Activated T-helper 2 cell treated with anti-CD3 and anti-CD28 coated beads, Interferon-gamma antibody, Interleukin-2, Interleukin-4, amounts not matched to agents 10 μg/mL and 5 μg/mL and 100 μg/mL, durations not matched to agents 14 hours and 24 hours and 36 hours (primary cell): Measurements from ENCODE around the gene NSUN3. TPM values are rescaled to one million over a fixed set of nuclear protein-coding genes. Genes with fewer than 3 reads are reported as not detected.

Source experiments
- DNase-seq: peaks from one replicate; pipeline ENCODE4 v3.0.0; 2021; ENCODE audit warnings: low spot score
- H3K27ac Mint-ChIP-seq: one replicate; pipeline ENCODE4 v1.8.0; 2021; ENCODE audit warnings: mixed read lengths
- H3K27me3 Mint-ChIP-seq: one replicate; pipeline ENCODE4 v1.8.0; 2021; ENCODE audit warnings: low read depth, mixed read lengths
- H3K36me3 Mint-ChIP-seq: one replicate; pipeline ENCODE4 v1.8.0; 2021; ENCODE audit warnings: low read depth, mixed read lengths
- H3K4me1 Mint-ChIP-seq: one replicate; pipeline ENCODE4 v1.8.0; 2021; ENCODE audit warnings: low read depth, mixed read lengths
- H3K4me3 Mint-ChIP-seq: one replicate; pipeline ENCODE4 v1.8.0; 2021; ENCODE audit warnings: low read depth, mild to moderate bottlenecking, moderate library complexity, mixed read lengths
- H3K9me3 Mint-ChIP-seq: one replicate; pipeline ENCODE4 v1.8.0; 2021; ENCODE audit warnings: mixed read lengths
- intact Hi-C: fragments of 100-400 bp; cut with micrococcal nuclease; formaldehyde crosslinking; loops from one replicate; pipeline ENCODE4 v1.15.1; 2023
- total RNA-seq: library from RNA; stranded (reverse); gene quantifications from 2 replicates; pipeline ENCODE4 v1.2.3, GENCODE V29; 2022

The NSUN3 gene
- total RNA-seq, 1 donor from 2014 or later = 20.4 TPM

- H3K27me3 Mint-ChIP-seq = no peaks in the 10 kb centered on the region
- no peak for DNase-seq
- H3K36me3 Mint-ChIP-seq = no peaks in the 10 kb centered on the region
- no peak overlapping the region for H3K27ac Mint-ChIP-seq
- H3K4me1 Mint-ChIP-seq = no peaks in the 10 kb centered on the region
- H3K9me3 Mint-ChIP-seq = no peaks in the 10 kb centered on the region
- intact Hi-C loops = no loop called here
- no peak overlapping the region for H3K4me3 Mint-ChIP-seq
Measured at GRCh38 chr3:94158512-94158911, 95.7 kb downstream of the NSUN3 start.

DNA sequence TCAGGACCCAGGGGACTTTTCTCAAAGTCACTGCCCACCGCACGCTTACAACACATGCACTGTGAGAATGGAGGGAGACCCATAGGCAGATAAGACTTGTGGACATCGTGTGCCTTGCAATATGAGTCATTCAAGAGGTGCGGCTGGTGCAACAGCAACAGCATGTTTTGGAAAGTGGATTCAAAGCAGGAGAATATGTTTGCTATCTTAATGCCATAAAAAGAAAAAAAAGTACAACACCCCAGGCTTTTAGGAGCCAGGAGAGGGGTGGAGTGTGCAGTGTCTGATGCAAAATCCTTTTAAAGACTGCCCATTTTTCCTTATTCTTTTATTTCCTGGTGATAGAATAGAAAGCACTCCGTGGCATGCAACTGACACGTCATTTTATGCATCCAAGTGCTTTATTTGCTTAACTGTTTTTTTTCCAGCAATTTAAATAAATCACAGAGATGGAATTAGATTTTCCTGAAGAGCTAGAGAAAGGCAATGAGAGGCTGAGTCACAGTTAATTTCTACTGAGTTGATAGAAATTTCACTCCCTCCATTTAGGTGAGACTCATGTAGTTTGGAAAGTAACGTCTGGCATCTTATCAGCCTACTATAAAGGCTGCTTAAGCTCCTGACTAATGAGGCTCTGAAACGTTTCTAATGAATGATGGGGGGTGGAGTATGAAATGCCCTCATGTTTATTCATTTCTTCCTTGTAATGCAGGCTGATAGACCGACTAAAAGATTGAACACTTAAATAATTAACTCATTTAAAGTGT is 96.4 kb downstream of the NSUN3 start:
- no peaks in the 10 kb centered on the region for H3K36me3 Mint-ChIP-seq
- no peak overlapping the region for H3K4me3 Mint-ChIP-seq
- H3K27ac Mint-ChIP-seq = no peak overlapping the region
- H3K27me3 Mint-ChIP-seq = no peaks in the 10 kb centered on the region
- H3K4me1 Mint-ChIP-seq = no peaks in the 10 kb centered on the region
- no peak for DNase-seq
- intact Hi-C loops = no loop called here
- H3K9me3 Mint-ChIP-seq = no peaks in the 10 kb centered on the region

- no peaks in the 10 kb centered on the region for H3K4me1 Mint-ChIP-seq
- no peaks in the 10 kb centered on the region for H3K36me3 Mint-ChIP-seq
- H3K27me3 Mint-ChIP-seq = no peaks in the 10 kb centered on the region
- no peak for DNase-seq
- no peaks in the 10 kb centered on the region for H3K9me3 Mint-ChIP-seq
- H3K27ac Mint-ChIP-seq = no peak overlapping the region
- no peak overlapping the region for H3K4me3 Mint-ChIP-seq
- intact Hi-C loops = no loop called here
Measured at GRCh38 chr3:94162700-94163099, 99.8 kb downstream of the NSUN3 start.

GRCh38 chr3:94167346-94167745 is 104.5 kb downstream of the NSUN3 start:
- Mint-ChIP-seq H3K9me3 (no peaks in the 10 kb centered on the region), H3K4me3 (no peak overlapping the region), H3K36me3 (no peaks in the 10 kb centered on the region), H3K27me3 (no peaks in the 10 kb centered on the region), H3K27ac (no peak overlapping the region), H3K4me1 (no peaks in the 10 kb centered on the region)
- intact Hi-C loops = no loop called here
- DNase-seq = no peak

- no peak overlapping the region for H3K4me3 Mint-ChIP-seq
Measured at GRCh38 chr3:94167796-94168195, 104.9 kb downstream of the NSUN3 start.

GRCh38 chr3:94171954-94172353 is 109.1 kb downstream of the NSUN3 start:
- H3K27me3 Mint-ChIP-seq = no peaks in the 10 kb centered on the region
- intact Hi-C loops = no loop called here
- no peak overlapping the region for H3K4me3 Mint-ChIP-seq
- H3K4me1 Mint-ChIP-seq = no peaks in the 10 kb centered on the region
- no peaks in the 10 kb centered on the region for H3K36me3 Mint-ChIP-seq
- no peak overlapping the region for H3K27ac Mint-ChIP-seq
- DNase-seq = no peak
- no peaks in the 10 kb centered on the region for H3K9me3 Mint-ChIP-seq

More at GRCh38 chr3:94167796-94168195, 104.9 kb downstream of the NSUN3 start:
- intact Hi-C loops = no loop called here
- H3K27ac Mint-ChIP-seq = no peak overlapping the region
- H3K4me1 Mint-ChIP-seq = no peaks in the 10 kb centered on the region
- no peak for DNase-seq
- no peaks in the 10 kb centered on the region for H3K27me3 Mint-ChIP-seq
- no peaks in the 10 kb centered on the region for H3K9me3 Mint-ChIP-seq
- H3K36me3 Mint-ChIP-seq = no peaks in the 10 kb centered on the region

DNA sequence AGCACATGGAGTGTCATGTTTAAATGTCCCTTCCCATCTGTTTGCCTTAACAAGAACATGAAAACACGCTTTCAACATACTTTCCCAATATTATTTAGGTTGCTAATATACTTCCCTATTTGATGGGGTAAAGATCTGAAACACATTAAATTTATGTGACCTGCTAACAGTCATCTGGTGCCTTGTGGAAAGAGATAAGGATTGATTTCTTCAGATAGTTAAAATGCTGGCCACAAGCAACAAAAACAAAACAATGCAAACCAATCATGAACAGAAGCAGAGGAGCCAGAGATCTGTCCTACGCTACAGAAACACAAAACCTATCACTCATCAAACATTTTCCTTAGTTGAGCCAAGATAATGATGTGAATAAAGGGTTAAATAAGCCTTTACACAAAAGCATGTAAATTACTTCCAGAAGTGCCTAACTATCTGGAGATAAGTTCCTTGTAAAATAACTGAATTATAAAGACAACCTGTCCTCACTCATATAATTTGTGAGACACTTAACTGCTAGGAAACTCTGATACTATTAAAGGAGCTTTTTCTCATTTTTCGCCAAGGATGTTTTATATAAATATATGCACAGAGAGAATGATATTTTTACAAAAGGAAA is 109.9 kb downstream of the NSUN3 start:
- H3K27me3 Mint-ChIP-seq = no peaks in the 10 kb centered on the region
- no peaks in the 10 kb centered on the region for H3K9me3 Mint-ChIP-seq
- H3K4me1 Mint-ChIP-seq = no peaks in the 10 kb centered on the region
- no peak for DNase-seq
- H3K27ac Mint-ChIP-seq = no peak overlapping the region
- H3K4me3 Mint-ChIP-seq = no peak overlapping the region
- intact Hi-C loops = no loop called here
- no peaks in the 10 kb centered on the region for H3K36me3 Mint-ChIP-seq

DNA sequence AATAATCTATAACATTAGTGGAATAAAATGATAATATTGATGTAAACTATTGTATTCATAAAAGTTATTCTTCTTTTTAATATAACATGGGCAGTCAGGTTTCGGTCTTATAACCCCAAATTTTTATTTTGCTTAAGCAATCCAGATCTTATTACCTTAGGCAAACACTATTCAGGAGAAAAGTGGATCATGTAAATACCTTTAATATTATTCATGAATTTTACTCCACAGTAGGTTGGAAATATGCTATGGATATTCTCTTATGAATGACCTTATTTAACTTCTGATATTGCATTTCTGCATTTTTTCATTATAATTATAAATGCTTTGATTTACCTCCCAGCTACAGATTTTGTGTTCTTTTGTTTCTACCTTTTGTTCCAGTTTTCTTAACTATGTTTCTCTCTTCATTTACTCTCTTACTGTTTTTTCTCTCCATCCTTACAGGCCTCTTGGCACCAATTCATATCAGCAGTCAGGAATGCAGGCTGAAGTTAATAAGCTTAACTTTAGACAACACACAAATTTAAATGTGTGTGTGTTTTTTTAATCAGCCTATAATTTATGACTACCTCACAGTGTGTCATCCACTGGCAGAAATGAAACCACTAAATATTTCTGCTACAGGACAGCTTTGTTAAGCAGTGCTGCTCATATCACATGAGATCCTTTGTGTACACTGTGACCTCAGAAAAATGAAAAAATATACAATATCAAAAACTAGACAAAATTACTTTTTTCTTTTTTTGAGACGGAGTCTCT is 111.0 kb downstream of the NSUN3 start:
- Mint-ChIP-seq H3K36me3 (no peaks in the 10 kb centered on the region), H3K27me3 (no peaks in the 10 kb centered on the region), H3K4me3 (no peak overlapping the region), H3K9me3 (no peaks in the 10 kb centered on the region), H3K27ac (no peak overlapping the region), H3K4me1 (no peaks in the 10 kb centered on the region)
- no peak for DNase-seq
- intact Hi-C loops = no loop called here

DNA sequence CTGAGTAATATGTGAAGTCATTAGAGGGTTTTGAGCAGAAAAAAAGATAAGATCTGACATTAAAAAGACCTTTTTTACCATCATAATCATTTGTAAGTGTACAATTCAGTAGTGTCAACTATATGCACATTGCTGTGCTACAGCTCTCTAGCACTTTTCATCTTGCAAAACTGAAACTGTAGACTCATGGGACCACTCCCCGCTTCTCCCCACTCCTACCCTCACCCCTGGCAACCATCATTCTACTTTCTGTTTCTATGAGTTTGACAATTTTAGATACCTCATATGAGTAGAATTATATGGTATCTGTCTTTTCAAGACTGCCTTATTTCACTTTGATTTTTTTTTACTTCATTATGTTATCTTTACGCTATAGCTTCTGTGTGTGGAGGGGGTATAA is 112.8 kb downstream of the NSUN3 start:
- DNase-seq = no peak
- intact Hi-C loops = no loop called here
- no peaks in the 10 kb centered on the region for H3K9me3 Mint-ChIP-seq
- H3K27ac Mint-ChIP-seq = no peak overlapping the region
- H3K4me3 Mint-ChIP-seq = no peak overlapping the region
- H3K36me3 Mint-ChIP-seq = no peaks in the 10 kb centered on the region
- H3K27me3 Mint-ChIP-seq = no peaks in the 10 kb centered on the region
- H3K4me1 Mint-ChIP-seq = no peaks in the 10 kb centered on the region

- Mint-ChIP-seq H3K27ac (no peak overlapping the region), H3K27me3 (no peaks in the 10 kb centered on the region), H3K36me3 (no peaks in the 10 kb centered on the region), H3K4me3 (no peak overlapping the region), H3K4me1 (no peaks in the 10 kb centered on the region), H3K9me3 (no peaks in the 10 kb centered on the region)
- no peak for DNase-seq
- intact Hi-C loops = no loop called here
Measured at GRCh38 chr3:94176988-94177745, 114.3 kb downstream of the NSUN3 start.
